ENCODE measurements around the gene CCDC9B.

GRCh38 chr15:40303576-40303975 is 37.2 kb downstream of the CCDC9B start:
- TF ChIP-seq, protein P1, sequence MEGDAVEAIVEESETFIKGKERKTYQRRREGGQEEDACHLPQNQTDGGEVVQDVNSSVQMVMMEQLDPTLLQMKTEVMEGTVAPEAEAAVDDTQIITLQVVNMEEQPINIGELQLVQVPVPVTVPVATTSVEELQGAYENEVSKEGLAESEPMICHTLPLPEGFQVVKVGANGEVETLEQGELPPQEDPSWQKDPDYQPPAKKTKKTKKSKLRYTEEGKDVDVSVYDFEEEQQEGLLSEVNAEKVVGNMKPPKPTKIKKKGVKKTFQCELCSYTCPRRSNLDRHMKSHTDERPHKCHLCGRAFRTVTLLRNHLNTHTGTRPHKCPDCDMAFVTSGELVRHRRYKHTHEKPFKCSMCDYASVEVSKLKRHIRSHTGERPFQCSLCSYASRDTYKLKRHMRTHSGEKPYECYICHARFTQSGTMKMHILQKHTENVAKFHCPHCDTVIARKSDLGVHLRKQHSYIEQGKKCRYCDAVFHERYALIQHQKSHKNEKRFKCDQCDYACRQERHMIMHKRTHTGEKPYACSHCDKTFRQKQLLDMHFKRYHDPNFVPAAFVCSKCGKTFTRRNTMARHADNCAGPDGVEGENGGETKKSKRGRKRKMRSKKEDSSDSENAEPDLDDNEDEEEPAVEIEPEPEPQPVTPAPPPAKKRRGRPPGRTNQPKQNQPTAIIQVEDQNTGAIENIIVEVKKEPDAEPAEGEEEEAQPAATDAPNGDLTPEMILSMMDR (IDR thresholded peaks at IDR 0.05): no peak
- no peak for TF ChIP-seq ZFX (IDR thresholded peaks at IDR 0.05; ENCODE audit: borderline replicate concordance)

Measured in 22Rv1 (cell line).